K562 (cell line): Measurements from ENCODE around the gene LEPROT. TPM values are rescaled to one million over a fixed set of nuclear protein-coding genes. Genes with fewer than 3 reads are reported as not detected.

Experiments used
- ATAC-seq: fragments of 200-7000 bp; cut with Tn5 transposase; 3 replicates; pipeline ENCODE4 v1.9.1; 2020; ENCODE audit warnings: moderate library complexity
- BruUV-seq: library from RNA; stranded (reverse); fragments of 400-500 nt; replicated peaks from 2 replicates; lab custom pipeline; 2021; lab: Mats Ljungman, UMichigan
- CTCF ChIA-PET: fragments of 300-600 bp; formaldehyde crosslinking; extraction: SDS; loops from one replicate; lab custom pipeline; 2021; ENCODE audit warnings: low intra/inter-chr PET ratio; lab: Yijun Ruan, JAX
- POLR2A ChIA-PET: fragments of 300-600, 350-650 bp; sonication (Branson Sonifier 250); formaldehyde crosslinking; extraction: SDS; loops from one replicate; lab custom pipeline; 2021; ENCODE audit warnings: antibody characterized with exemption, inconsistent platforms; lab: Yijun Ruan, JAX
- DNase-seq, 4 experiments: peaks; one replicate each; pipeline versions ENCODE4 v3.0.0 to v3.0.0-alpha.2; 2011 to 2018; ENCODE audit warnings: low spot score in 3 of 4, mixed read lengths in 3 of 4; ENCODE audit errors: extremely low read depth in 1 of 4
- FAIRE-seq: peaks from 2 replicates; lab custom pipeline; 2011; peaks lifted over from hg19 to GRCh38; lab: Jason Lieb, UNC
- H2AFZ ChIP-seq: 2 replicates; pipeline ENCODE4 v1.6.0; 2011; ENCODE audit warnings: low read depth, low read length, control low read depth, inconsistent platforms
- H3K27ac ChIP-seq: fragments of 200-600 bp; 3 replicates; pipeline ENCODE4 v1.8.0; 2011; ENCODE audit warnings: low read depth, mild to moderate bottlenecking, control low read depth, inconsistent platforms, low read length, moderate library complexity, mixed read lengths; ENCODE audit errors: extremely low read depth
- H3K27me3 ChIP-seq, 2 experiments: fragments of 300-600 bp in 1 of 2; 2 replicates in 1 of 2; 3 replicates in 1 of 2; pipeline versions ENCODE4 v1.6.0 to v1.8.0; 2011; ENCODE audit warnings: inconsistent platforms in 2 of 2, low read length in 2 of 2, mild to moderate bottlenecking in 1 of 2, mixed read lengths in 1 of 2, moderate library complexity in 1 of 2; ENCODE audit not compliant: control insufficient read depth in 2 of 2, insufficient read depth in 2 of 2
- H3K36me3 ChIP-seq: fragments of 300-600 bp; 3 replicates; pipeline ENCODE4 v1.8.0; 2011; ENCODE audit warnings: mild to moderate bottlenecking, low read length, inconsistent platforms; ENCODE audit not compliant: control insufficient read depth, insufficient read depth
- H3K4me1 ChIP-seq, 2 experiments: fragments of 200-600 bp in 1 of 2; replicated peaks in 1 of 2; 2 replicates in 1 of 2; 3 replicates in 1 of 2; pipeline versions ENCODE4 v1.5.1 to v1.8.0; 2011; ENCODE audit warnings: inconsistent platforms in 2 of 2, low read length in 2 of 2, mild to moderate bottlenecking in 1 of 2, mixed read lengths in 1 of 2, moderate library complexity in 1 of 2; ENCODE audit not compliant: control insufficient read depth in 2 of 2, insufficient read depth in 2 of 2
- H3K4me2 ChIP-seq: 2 replicates; pipeline ENCODE4 v1.6.1; 2011; ENCODE audit warnings: low read length, control low read depth, inconsistent platforms, mixed read lengths; ENCODE audit not compliant: insufficient read depth
- H3K4me3 ChIP-seq: fragments of 200-600 bp; sonication (generic), shearing (Covaris generic); 2 replicates; pipeline ENCODE4 v1.5.1; 2016; ENCODE audit warnings: control low read depth, inconsistent platforms
- H3K79me2 ChIP-seq: fragments of 200-600 bp; 3 replicates; pipeline ENCODE4 v1.8.0; 2011; ENCODE audit warnings: low read length, inconsistent platforms; ENCODE audit not compliant: control insufficient read depth, insufficient read depth
- H3K9ac ChIP-seq, 2 experiments: 2 replicates each; pipeline versions ENCODE4 v1.6.0 to v1.6.1; 2011; ENCODE audit warnings: low read depth in 2 of 2, low read length in 2 of 2, control low read depth in 1 of 2, inconsistent platforms in 1 of 2, mild to moderate bottlenecking in 1 of 2, mixed read lengths in 1 of 2; ENCODE audit not compliant: insufficient read depth in 1 of 2
- H3K9me1 ChIP-seq: one replicate; pipeline ENCODE4 v1.6.0; 2011; ENCODE audit warnings: inconsistent platforms, mild to moderate bottlenecking, low read length, moderate library complexity; ENCODE audit not compliant: control insufficient read depth, insufficient read depth
- H3K9me3 ChIP-seq: replicated peaks from 2 replicates; pipeline ENCODE4 v1.5.1; 2011; ENCODE audit warnings: low read depth, low read length, inconsistent platforms; ENCODE audit not compliant: control insufficient read depth, insufficient read depth
- H4K20me1 ChIP-seq: replicated peaks from 2 replicates; pipeline ENCODE4 v1.6.1; 2011; ENCODE audit warnings: low read length, inconsistent platforms, mixed read lengths; ENCODE audit not compliant: control insufficient read depth, insufficient read depth
- ARID1B ChIP-seq: fragments of 450-650 bp; IDR thresholded peaks from 2 replicates; pipeline ENCODE4 v1.6.1; 2016; ENCODE audit warnings: antibody characterized with exemption, mild to moderate bottlenecking, inconsistent platforms
- CBFA2T3 ChIP-seq: fragments of 450-650 bp; IDR thresholded peaks from 2 replicates; pipeline ENCODE4 v1.6.1; 2017
- DPF2 ChIP-seq: fragments of 450-650 bp; IDR thresholded peaks from 2 replicates; pipeline ENCODE4 v1.6.1; 2016
- E2F4 ChIP-seq: sonication (generic); formaldehyde crosslinking; IDR thresholded peaks from 2 replicates; pipeline ENCODE4 v1.8.0; 2022; ENCODE audit warnings: mild to moderate bottlenecking, low read depth, missing genetic modification reagents
- GMEB1 ChIP-seq: fragments of 250-450 bp; sonication (Bioruptor Pico); IDR thresholded peaks from 2 replicates; pipeline ENCODE4 v1.4.0; 2020; ENCODE audit warnings: mild to moderate bottlenecking
- HDAC2 ChIP-seq: fragments of 450-650 bp; IDR thresholded peaks from 2 replicates; pipeline ENCODE4 v1.6.1; 2016; ENCODE audit warnings: mild to moderate bottlenecking
- MYC ChIP-seq, 2 experiments: fragments of 250-450 bp in 1 of 2; sonication (Bioruptor Pico) in 1 of 2; IDR thresholded peaks; 2 replicates each; pipeline versions ENCODE4 v1.5.1 to v1.6.1; 2012 to 2021; ENCODE audit warnings: low read depth in 2 of 2, borderline replicate concordance in 1 of 2, improper control_type of control experiment in 1 of 2, low read length in 1 of 2, mild to moderate bottlenecking in 1 of 2, moderate library complexity in 1 of 2
- TFAM ChIP-seq: fragments of 250-450 bp; sonication (Bioruptor Pico); conservative IDR thresholded peaks from 2 replicates; pipeline ENCODE4 v1.5.0; 2021; ENCODE audit warnings: mild to moderate bottlenecking, moderate library complexity
- ZBTB12 ChIP-seq: fragments of 250-450 bp; sonication (Bioruptor Pico); IDR thresholded peaks from 2 replicates; pipeline ENCODE4 v1.4.0; 2020
- WGBS: fragments of 100-300 bp; shearing (Covaris generic); methylation state at CpG from one replicate; pipeline ENCODE4 v1.1.6; 2016; ENCODE audit warnings: low coverage, mixed read lengths; ENCODE audit not compliant: insufficient coverage; ENCODE audit errors: missing lambda C conversion rate; 5-methylcytosine and 5-hydroxymethylcytosine counted together
- in situ Hi-C: fragments of 300-500 bp; cut with MboI; formaldehyde crosslinking; loops from 4 replicates; pipeline ENCODE4 v1.15.0; 2018; ENCODE audit warnings: inconsistent platforms, mixed read lengths
- intact Hi-C: fragments of 100-400 bp; cut with micrococcal nuclease; formaldehyde crosslinking; loops from 2 replicates; pipeline ENCODE4 v1.14.2; 2022
- polyA plus RNA-seq, 8 experiments: library from polyadenylated mRNA; depleted of rRNA in 4 of 8; stranded (reverse) in 5 of 8; unstranded in 3 of 8; fragments of >200 nt; fragmentation: Nextera tagmentation in 2 of 8; fragmentation: Illumina TruSeq in 1 of 8; extraction: Ambion mirVana in 2 of 8; extraction: Trizol in 1 of 8; gene quantifications; 2 replicates each; pipeline versions ENCODE4 v1.2.1 to v1.2.3, GENCODE V29; 2011 to 2014; ENCODE audit warnings: inconsistent platforms in 1 of 8, missing spikeins in 1 of 8
- total RNA-seq, 7 experiments: library from RNA; depleted of rRNA in 6 of 7; stranded (reverse); fragments of >200 nt in 6 of 7; fragmentation: Illumina TruSeq in 2 of 7; extraction: Trizol in 2 of 7; gene quantifications; 2 replicates each; pipeline versions ENCODE4 v1.2.1 to v1.2.3, GENCODE V29; 2011 to 2021; ENCODE audit warnings: low replicate concordance in 1 of 7
- TF ChIP-seq, protein P1 (sequence below): sonication (generic); formaldehyde crosslinking; IDR thresholded peaks from 2 replicates; pipeline ENCODE4 v1.8.0; 2023; ENCODE audit warnings: missing genetic modification reagents, mild to moderate bottlenecking, borderline replicate concordance
- TF ChIP-seq, protein P2 (sequence below): fragments of 250-450 bp; sonication (Bioruptor Pico); IDR thresholded peaks from 2 replicates; pipeline ENCODE4 v1.8.0; 2021; ENCODE audit warnings: moderate library complexity, mild to moderate bottlenecking, inconsistent platforms

LEPROT gene
- total and polyA plus RNA-seq, 9 of the 15 experiments (the other 6 are each of a cell fraction or from before 2014, with no cell fraction given): 28.1 to 97.5 (median 45.8) TPM

DNA sequence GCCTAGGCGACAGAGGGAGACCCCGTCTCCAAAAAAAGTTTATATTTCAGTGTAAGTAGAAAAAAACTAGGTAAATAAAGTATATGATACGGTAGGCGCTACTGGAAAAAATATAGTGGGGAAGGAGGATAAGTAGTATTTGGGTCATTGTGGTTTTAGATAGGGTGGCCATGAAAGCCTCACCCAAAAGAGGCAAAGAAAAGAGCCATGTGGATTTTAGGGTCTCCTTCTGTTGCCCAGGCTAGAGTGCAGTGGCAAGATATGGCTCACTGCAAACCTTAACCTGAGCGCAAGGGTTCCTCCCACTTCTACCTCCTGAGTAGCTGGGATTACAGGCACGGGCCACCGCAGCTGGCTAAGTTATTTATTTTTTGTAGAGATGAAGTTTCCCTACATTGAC is 17.1 kb downstream of the LEPROT start:
- FAIRE-seq: peak; percentile 15
- H2AFZ ChIP-seq: peak overlapping the region; percentile 52; the same call in 1 of the 2 replicates
- no peaks in the 10 kb centered on the region for H3K9me1 ChIP-seq
- intact Hi-C loops (loop anchor here (10.0 kb wide), 1 partner anchor 517 kb away; no protein-coding TSS in a partner anchor), in situ Hi-C loops (loop anchor here (10.0 kb wide), 1 partner anchor 257 kb away; no protein-coding TSS in a partner anchor)
- ATAC-seq: peak; percentile 79
- no peaks in the 10 kb centered on the region for H3K9me3 ChIP-seq
- CTCF ChIA-PET: no interaction called here
- POLR2A ChIA-PET: interaction anchor here (0.6 kb wide), 1 partner anchor 259 kb away, joined by 3 read pairs; no protein-coding TSS in a partner anchor
- no peaks in the 10 kb centered on the region for H4K20me1 ChIP-seq
- H3K4me3 ChIP-seq: no peak overlapping the region
- H3K27ac ChIP-seq: peak overlapping the region; percentile 57; the same call in 2 of the 3 replicates
- peaks cover 33% of the 10 kb centered on the region for H3K36me3 ChIP-seq
- BruUV-seq: no TSS peak
- H3K27me3 ChIP-seq: no peaks in the 10 kb centered on the region
- 21% methylated on average over 7 of the region's 7 CpGs for WGBS
- peaks cover 13% of the 10 kb centered on the region; the same call in 1 of the 3 replicates for H3K79me2 ChIP-seq
- peak overlapping the region in 1 of 2 experiments; percentile 22; a peak in 2 of 4 replicates for H3K9ac ChIP-seq
- DNase-seq: peak in 2 of 4 experiments; percentile 28 to 64
- peak overlapping the region; percentile 35 for H3K4me2 ChIP-seq
- H3K4me1 ChIP-seq: peaks cover 9 to 20% of the 10 kb centered on the region in 2 experiments; a peak in 4 of 5 replicates
- TF ChIP-seq E2F4 (CRISPR knock-in tag) (no peak), DPF2 (peak; percentile 65), ZBTB12 (no peak), MYC (IDR thresholded peaks at IDR 0.05; ENCODE audit: low read depth, low read length) (no peak), MYC (CRISPR knock-in tag; IDR thresholded peaks at IDR 0.05; ENCODE audit: borderline replicate concordance, low read depth) (no peak), ARID1B (peak; percentile 57), TFAM (CRISPR knock-in tag) (no peak), GMEB1 (CRISPR knock-in tag) (no peak), HDAC2 (0 out of 2 replicates have a peak, but pooled peaks have one; percentile 10), CBFA2T3 (peak; percentile 74)
- TF ChIP-seq, protein P1, sequence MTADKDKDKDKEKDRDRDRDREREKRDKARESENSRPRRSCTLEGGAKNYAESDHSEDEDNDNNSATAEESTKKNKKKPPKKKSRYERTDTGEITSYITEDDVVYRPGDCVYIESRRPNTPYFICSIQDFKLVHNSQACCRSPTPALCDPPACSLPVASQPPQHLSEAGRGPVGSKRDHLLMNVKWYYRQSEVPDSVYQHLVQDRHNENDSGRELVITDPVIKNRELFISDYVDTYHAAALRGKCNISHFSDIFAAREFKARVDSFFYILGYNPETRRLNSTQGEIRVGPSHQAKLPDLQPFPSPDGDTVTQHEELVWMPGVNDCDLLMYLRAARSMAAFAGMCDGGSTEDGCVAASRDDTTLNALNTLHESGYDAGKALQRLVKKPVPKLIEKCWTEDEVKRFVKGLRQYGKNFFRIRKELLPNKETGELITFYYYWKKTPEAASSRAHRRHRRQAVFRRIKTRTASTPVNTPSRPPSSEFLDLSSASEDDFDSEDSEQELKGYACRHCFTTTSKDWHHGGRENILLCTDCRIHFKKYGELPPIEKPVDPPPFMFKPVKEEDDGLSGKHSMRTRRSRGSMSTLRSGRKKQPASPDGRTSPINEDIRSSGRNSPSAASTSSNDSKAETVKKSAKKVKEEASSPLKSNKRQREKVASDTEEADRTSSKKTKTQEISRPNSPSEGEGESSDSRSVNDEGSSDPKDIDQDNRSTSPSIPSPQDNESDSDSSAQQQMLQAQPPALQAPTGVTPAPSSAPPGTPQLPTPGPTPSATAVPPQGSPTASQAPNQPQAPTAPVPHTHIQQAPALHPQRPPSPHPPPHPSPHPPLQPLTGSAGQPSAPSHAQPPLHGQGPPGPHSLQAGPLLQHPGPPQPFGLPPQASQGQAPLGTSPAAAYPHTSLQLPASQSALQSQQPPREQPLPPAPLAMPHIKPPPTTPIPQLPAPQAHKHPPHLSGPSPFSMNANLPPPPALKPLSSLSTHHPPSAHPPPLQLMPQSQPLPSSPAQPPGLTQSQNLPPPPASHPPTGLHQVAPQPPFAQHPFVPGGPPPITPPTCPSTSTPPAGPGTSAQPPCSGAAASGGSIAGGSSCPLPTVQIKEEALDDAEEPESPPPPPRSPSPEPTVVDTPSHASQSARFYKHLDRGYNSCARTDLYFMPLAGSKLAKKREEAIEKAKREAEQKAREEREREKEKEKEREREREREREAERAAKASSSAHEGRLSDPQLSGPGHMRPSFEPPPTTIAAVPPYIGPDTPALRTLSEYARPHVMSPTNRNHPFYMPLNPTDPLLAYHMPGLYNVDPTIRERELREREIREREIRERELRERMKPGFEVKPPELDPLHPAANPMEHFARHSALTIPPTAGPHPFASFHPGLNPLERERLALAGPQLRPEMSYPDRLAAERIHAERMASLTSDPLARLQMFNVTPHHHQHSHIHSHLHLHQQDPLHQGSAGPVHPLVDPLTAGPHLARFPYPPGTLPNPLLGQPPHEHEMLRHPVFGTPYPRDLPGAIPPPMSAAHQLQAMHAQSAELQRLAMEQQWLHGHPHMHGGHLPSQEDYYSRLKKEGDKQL (CRISPR knock-in tag): no peak
- TF ChIP-seq, protein P2, sequence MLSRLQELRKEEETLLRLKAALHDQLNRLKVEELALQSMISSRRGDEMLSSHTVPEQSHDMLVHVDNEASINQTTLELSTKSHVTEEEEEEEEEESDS (CRISPR knock-in tag): no peak
